Mammary epithelial cell (primary cell): ENCODE data around the gene NBEA.

ENCODE experiments used
- EZH2 ChIP-seq: IDR thresholded peaks from 2 replicates; pipeline ENCODE4 v1.6.1; 2012; ENCODE audit warnings: low read length, inconsistent platforms, borderline replicate concordance
- TF ChIP-seq, protein P1 (sequence below), 2 donors: IDR thresholded peaks in 1 of 2; conservative IDR thresholded peaks in 1 of 2; 2 replicates each; pipeline ENCODE4 v1.5.1; 2011 to 2012; ENCODE audit warnings: inconsistent platforms in 2 of 2, low read length in 2 of 2, mild to moderate bottlenecking in 2 of 2, control low read depth in 1 of 2, low read depth in 1 of 2; ENCODE audit not compliant: insufficient read depth in 1 of 2; ENCODE audit errors: extremely low read depth in 1 of 2

DNA sequence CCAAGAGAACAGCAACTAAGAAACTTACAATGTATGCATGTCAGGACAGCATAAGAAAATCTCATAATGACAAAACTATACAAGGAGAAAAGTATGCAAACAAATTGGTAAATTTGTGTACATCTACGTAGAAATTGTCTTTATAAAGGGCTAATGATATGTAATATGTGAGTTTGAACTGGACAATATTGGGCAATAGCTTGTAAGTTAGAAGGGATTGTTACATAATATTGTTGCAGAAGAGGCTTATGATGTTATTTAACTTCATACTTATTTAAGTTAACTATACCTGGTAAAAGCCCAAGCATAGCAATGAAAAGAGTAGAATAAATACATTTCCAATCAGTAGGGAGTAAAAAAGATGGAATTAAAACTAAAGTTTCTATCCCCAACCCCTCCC, 400.4 kb downstream of the NBEA start:
- TF ChIP-seq, protein P1, sequence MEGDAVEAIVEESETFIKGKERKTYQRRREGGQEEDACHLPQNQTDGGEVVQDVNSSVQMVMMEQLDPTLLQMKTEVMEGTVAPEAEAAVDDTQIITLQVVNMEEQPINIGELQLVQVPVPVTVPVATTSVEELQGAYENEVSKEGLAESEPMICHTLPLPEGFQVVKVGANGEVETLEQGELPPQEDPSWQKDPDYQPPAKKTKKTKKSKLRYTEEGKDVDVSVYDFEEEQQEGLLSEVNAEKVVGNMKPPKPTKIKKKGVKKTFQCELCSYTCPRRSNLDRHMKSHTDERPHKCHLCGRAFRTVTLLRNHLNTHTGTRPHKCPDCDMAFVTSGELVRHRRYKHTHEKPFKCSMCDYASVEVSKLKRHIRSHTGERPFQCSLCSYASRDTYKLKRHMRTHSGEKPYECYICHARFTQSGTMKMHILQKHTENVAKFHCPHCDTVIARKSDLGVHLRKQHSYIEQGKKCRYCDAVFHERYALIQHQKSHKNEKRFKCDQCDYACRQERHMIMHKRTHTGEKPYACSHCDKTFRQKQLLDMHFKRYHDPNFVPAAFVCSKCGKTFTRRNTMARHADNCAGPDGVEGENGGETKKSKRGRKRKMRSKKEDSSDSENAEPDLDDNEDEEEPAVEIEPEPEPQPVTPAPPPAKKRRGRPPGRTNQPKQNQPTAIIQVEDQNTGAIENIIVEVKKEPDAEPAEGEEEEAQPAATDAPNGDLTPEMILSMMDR (conservative IDR thresholded peaks at IDR 0.05 in 1 of 2, IDR thresholded peaks at IDR 0.05 in 1 of 2; ENCODE audit: extremely low read depth in 1 of 2, insufficient read depth in 1 of 2, low read depth in 1 of 2, low read length in 2 of 2): no peak
- TF ChIP-seq EZH2: no peak
